Left ventricle myocardium inferior (tissue), 1 donor: Measurements from ENCODE around the gene ZNF587B. TPM values are rescaled to one million over a fixed set of nuclear protein-coding genes. Genes with fewer than 3 reads are reported as not detected.
"Not testable (repeated sequence)": the region's sequence is repeated elsewhere in the genome, so short reads cannot be mapped to it uniquely, and the experiment has no call there.

Source experiments
- DNase-seq: peaks from one replicate; pipeline ENCODE4 v3.0.0-alpha.2; 2020
- H3K27ac ChIP-seq: fragments of 200-600 bp; replicated peaks from 2 replicates; pipeline ENCODE4 v1.8.0; 2021
- H3K27me3 ChIP-seq: fragments of 200-600 bp; 2 replicates; pipeline ENCODE4 v1.8.0; 2021; ENCODE audit warnings: low read depth
- H3K36me3 ChIP-seq: fragments of 200-600 bp; 2 replicates; pipeline ENCODE4 v1.8.0; 2021
- H3K4me1 ChIP-seq: fragments of 200-600 bp; 2 replicates; pipeline ENCODE4 v1.8.0; 2021
- H3K4me3 ChIP-seq: fragments of 200-600 bp; 2 replicates; pipeline ENCODE4 v1.8.0; 2021; ENCODE audit warnings: mild to moderate bottlenecking, moderate library complexity
- H3K9me3 ChIP-seq: fragments of 200-600 bp; replicated peaks from 2 replicates; pipeline ENCODE4 v1.8.0; 2021
- intact Hi-C: fragments of 100-400 bp; cut with micrococcal nuclease; formaldehyde crosslinking; loops from one replicate; pipeline ENCODE4 v1.11.0; 2022
- total RNA-seq: library from RNA; stranded (reverse); fragmentation: NEBNext Ultra II Directional; extraction: Animal tissue kit (Norgen Biotek cat#: 25700); gene quantifications from one replicate; pipeline ENCODE4 v1.2.1, GENCODE V29; 2021
- TF ChIP-seq, protein P1 (sequence below): fragments of 200-600 bp; IDR thresholded peaks from 2 replicates; pipeline ENCODE4 v1.8.0; 2021; ENCODE audit warnings: antibody characterized with exemption, mild to moderate bottlenecking, borderline replicate concordance
- donor health status: DM: no; HTN: yes; CAD: no; lungs with severe emphysema.

ZNF587B gene
- total RNA-seq, 1 donor from 2014 or later, result 6.7 TPM

DNA sequence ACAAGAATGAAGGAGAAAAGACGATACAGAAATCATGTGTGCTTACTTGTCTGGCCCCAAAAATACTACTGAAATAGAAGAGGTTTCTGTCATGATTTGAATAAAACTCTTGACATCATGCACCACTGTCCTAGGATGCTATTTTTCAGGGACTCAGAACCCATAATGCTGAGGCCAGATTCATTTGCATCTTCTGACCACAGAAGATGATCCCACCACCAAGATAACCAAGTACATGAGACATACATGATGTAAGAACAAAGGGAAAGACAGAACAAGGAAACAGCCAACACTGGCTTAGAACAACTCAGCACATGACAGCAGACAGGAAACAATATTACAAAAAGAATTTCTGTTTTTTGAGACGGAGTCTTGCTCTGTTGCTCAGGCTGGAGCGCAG, 17.9 kb upstream of the ZNF587B start:
- H3K4me1 ChIP-seq, result peaks cover 43% of the 10 kb centered on the region
- intact Hi-C loops, result no loop called here
- no peak overlapping the region for H3K4me3 ChIP-seq
- TF ChIP-seq, protein P1, sequence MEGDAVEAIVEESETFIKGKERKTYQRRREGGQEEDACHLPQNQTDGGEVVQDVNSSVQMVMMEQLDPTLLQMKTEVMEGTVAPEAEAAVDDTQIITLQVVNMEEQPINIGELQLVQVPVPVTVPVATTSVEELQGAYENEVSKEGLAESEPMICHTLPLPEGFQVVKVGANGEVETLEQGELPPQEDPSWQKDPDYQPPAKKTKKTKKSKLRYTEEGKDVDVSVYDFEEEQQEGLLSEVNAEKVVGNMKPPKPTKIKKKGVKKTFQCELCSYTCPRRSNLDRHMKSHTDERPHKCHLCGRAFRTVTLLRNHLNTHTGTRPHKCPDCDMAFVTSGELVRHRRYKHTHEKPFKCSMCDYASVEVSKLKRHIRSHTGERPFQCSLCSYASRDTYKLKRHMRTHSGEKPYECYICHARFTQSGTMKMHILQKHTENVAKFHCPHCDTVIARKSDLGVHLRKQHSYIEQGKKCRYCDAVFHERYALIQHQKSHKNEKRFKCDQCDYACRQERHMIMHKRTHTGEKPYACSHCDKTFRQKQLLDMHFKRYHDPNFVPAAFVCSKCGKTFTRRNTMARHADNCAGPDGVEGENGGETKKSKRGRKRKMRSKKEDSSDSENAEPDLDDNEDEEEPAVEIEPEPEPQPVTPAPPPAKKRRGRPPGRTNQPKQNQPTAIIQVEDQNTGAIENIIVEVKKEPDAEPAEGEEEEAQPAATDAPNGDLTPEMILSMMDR, result no peak
- no peaks in the 10 kb centered on the region for H3K27me3 ChIP-seq
- H3K36me3 ChIP-seq, result peaks cover 48% of the 10 kb centered on the region
- no peak overlapping the region for H3K27ac ChIP-seq
- H3K9me3 ChIP-seq, result no peaks in the 10 kb centered on the region
- DNase-seq, result no peak

DNA sequence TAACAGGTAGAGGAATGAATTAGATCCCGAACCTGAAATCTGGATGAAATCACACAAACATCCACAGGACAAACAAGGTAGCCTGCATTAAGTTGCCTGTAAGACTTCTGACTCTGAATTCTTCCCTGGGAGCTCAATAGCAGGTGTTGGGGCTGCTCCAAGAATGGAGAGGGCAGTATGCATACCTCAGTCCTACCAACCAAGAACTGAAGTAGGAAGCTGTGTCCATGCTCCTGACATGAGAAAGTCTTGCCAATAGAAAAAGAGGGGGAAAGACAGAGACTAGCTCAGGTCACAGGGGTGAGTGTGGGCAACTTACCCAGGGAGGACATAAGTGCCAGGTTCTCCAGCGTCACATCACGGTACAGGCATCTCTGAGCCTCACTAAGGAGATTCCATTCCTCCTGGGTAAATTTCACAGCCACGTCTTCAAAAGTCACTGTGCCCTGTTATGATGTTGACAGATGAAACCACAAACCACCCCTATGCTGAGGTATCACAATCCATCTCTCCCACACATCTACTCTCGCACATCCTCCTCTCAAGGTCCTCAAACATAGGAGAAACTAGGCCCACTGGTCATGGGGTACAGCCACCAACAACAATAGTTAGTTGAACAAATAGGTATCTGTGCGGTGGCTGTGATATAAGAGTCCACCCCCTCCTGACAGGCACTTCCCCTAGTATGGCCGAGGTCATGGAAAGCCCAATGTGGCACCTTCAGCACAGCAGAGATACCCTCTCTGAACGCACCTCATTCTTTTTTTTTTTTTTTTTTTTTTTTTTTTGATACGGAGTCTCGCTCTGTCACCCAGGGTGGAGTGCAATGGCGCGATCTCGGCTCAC, 16.9 kb upstream of the ZNF587B start:
- H3K36me3 ChIP-seq, result peaks cover 38% of the 10 kb centered on the region
- DNase-seq, H3K27me3 ChIP-seq, intact Hi-C loops, H3K9me3 ChIP-seq: not testable (repeated sequence)
- H3K27ac ChIP-seq, result peak overlapping the region; percentile 88
- H3K4me1 ChIP-seq, result peaks cover 43% of the 10 kb centered on the region
- peak overlapping the region; percentile 85 for H3K4me3 ChIP-seq

DNA sequence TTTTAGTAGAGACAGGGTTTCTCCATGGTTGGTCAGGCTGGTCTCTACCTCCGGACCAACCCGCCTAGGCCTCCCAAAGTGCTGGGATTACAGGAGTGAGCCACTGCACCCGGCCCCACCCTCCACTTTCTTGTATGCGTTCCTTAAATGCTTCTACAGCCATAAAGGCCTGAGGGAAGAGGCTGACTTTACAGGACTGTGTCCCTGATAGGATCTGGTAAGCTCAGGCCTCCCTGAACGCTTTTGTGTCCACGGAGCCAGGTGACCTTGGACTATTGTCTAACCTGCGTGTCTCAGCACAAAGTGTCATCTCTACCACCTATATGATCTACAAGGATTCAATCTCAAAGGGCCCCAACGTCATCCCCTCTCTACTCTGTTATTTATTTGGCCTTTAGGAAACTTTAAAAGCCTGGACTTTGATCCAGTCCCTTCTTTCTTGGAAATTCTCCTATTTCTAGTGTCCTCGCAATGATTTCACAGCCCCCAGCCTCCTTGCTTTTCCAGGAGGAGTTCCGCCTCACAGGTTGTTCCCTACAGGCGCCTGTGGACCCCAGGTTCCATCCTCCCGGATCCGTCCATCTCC, 16.1 kb upstream of the ZNF587B start:
- Histone ChIP-seq H3K9me3 (no peaks in the 10 kb centered on the region), H3K4me1 (peaks cover 47% of the 10 kb centered on the region), H3K27ac (peak overlapping the region; percentile 88), H3K36me3 (peaks cover 33% of the 10 kb centered on the region), H3K27me3 (no peaks in the 10 kb centered on the region), H3K4me3 (peak overlapping the region; percentile 85)
- intact Hi-C loops, result no loop called here
- DNase-seq, result no peak
- TF ChIP-seq, protein P1, result no peak

DNA sequence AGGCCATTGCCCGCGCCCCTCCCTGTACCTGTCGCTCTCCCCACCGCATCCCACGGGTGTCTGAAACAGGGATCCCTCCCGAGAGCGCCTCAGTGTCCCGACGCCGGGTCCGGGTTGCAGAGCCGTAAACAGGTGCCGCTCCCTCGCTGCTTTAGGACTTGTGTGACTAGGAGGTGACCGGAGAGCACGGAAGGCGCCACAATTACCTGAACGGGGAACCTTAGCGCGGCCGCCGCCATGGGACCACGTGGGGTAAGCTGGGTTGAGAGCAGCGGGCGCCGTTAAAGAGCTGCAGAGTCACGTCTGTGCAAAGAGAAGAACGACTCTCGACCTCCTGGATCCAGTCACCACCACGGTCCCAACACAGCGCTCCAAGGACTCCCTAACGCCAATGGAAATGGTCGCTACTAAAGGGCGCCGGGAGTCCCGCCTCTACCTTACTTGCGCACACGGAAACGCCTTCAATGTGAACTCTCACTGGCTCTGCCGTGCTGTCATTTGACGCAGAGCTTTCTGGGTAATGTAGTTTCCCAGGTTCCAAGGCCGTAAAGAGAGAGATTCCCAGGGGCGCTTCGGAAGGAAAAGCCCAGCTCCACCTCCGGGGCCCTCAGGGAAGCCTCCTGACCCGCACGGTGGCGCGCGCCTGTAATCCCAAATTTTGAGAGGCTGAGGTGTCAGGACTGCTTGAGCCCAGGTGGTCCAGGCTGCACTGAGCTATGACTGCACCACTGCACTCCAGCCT, 15.4 kb upstream of the ZNF587B start, which contains the start of gene ZNF552:
ZNF552 (minus strand) TSS at position 409 of the 742 bp plus-strand sequence; CDS start at position 239, 170 bp downstream.
- Histone ChIP-seq H3K9me3 (no peaks in the 10 kb centered on the region), H3K4me1 (peaks cover 51% of the 10 kb centered on the region), H3K27ac (peak within 1 kb of the TSS; percentile 88), H3K27me3 (no peaks in the 10 kb centered on the region), H3K36me3 (peaks cover 26% of the 10 kb centered on the region), H3K4me3 (peak within 1 kb of the TSS; percentile 85)
- intact Hi-C loops, result no loop called here
- peak; percentile 82 for DNase-seq
- TF ChIP-seq, protein P1, result peak; percentile 19

DNA sequence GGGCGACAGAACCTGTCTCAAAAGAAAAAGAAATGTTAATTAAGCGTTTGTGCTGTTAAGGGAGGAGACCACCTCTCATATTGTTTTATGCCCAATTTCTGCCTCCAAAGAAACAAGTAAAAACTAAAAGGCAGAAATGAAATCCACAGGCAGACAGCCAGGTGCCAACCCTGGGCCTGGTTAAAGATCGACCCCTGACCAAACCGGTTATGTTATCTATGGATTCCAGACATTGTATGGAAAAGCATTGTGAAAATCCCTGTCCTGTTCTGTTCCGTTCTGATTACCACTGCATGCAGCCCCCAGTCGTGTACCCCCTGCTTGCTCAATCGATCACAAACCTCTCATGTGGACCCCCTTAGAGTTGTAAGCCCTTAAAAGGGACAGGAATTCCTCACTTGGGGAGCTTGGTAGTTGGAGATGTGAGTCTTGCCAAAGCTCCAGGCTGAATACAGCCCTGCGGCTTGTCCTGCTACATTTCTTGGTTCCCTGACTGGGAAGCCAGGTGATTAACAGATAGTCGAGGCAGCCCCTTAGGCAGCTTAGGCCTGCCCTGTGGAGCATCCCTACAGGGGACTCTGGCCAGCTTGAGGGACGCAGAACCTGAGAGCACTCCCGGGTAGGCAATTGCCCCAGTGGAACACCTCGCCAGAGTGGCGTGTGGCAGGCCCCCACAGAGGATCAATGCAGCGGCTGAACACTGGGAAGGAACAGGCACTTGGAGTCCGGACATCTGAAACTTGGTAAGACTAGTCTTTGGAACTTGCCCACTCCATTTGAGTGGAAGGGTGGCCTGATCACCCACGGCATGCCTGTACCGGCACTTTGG, 14.6 kb upstream of the ZNF587B start:
- peaks cover 19% of the 10 kb centered on the region for H3K36me3 ChIP-seq
- intact Hi-C loops, result no loop called here
- H3K27me3 ChIP-seq, result no peaks in the 10 kb centered on the region
- no peaks in the 10 kb centered on the region for H3K9me3 ChIP-seq
- peak overlapping the region; percentile 85 for H3K4me3 ChIP-seq
- peaks cover 51% of the 10 kb centered on the region for H3K4me1 ChIP-seq
- TF ChIP-seq, protein P1, result no peak
- peak overlapping the region; percentile 88 for H3K27ac ChIP-seq
- DNase-seq, result no peak
